BLaER1 (cell line): ENCODE results near the gene BAIAP2L1.

Experiments used
- H3K27ac ChIP-seq: shearing (Covaris generic); formaldehyde crosslinking; 2 replicates; pipeline ENCODE4 v1.8.1; 2022
- H3K27me3 ChIP-seq: shearing (Covaris generic); formaldehyde crosslinking; 2 replicates; pipeline ENCODE4 v1.8.1; 2022
- H3K36me3 ChIP-seq: shearing (Covaris generic); formaldehyde crosslinking; 2 replicates; pipeline ENCODE4 v1.8.1; 2022
- H3K4me1 ChIP-seq: shearing (Covaris generic); formaldehyde crosslinking; 2 replicates; pipeline ENCODE4 v1.8.1; 2022
- H3K4me2 ChIP-seq: shearing (Covaris generic); formaldehyde crosslinking; 2 replicates; pipeline ENCODE4 v1.8.1; 2022
- H3K4me3 ChIP-seq: shearing (Covaris generic); formaldehyde crosslinking; 2 replicates; pipeline ENCODE4 v1.8.1; 2022
- H3K9ac ChIP-seq: shearing (Covaris generic); formaldehyde crosslinking; 2 replicates; pipeline ENCODE4 v1.8.1; 2022
- H3K9me3 ChIP-seq: shearing (Covaris generic); formaldehyde crosslinking; 2 replicates; pipeline ENCODE4 v1.8.1; 2022
- H4K20me1 ChIP-seq: shearing (Covaris generic); formaldehyde crosslinking; 2 replicates; pipeline ENCODE4 v1.8.1; 2022
- Cebpa-rat ChIP-seq: shearing (Covaris generic); IDR thresholded peaks from 2 replicates; pipeline ENCODE4 v1.8.1; 2022

BAIAP2L1 gene

DNA sequence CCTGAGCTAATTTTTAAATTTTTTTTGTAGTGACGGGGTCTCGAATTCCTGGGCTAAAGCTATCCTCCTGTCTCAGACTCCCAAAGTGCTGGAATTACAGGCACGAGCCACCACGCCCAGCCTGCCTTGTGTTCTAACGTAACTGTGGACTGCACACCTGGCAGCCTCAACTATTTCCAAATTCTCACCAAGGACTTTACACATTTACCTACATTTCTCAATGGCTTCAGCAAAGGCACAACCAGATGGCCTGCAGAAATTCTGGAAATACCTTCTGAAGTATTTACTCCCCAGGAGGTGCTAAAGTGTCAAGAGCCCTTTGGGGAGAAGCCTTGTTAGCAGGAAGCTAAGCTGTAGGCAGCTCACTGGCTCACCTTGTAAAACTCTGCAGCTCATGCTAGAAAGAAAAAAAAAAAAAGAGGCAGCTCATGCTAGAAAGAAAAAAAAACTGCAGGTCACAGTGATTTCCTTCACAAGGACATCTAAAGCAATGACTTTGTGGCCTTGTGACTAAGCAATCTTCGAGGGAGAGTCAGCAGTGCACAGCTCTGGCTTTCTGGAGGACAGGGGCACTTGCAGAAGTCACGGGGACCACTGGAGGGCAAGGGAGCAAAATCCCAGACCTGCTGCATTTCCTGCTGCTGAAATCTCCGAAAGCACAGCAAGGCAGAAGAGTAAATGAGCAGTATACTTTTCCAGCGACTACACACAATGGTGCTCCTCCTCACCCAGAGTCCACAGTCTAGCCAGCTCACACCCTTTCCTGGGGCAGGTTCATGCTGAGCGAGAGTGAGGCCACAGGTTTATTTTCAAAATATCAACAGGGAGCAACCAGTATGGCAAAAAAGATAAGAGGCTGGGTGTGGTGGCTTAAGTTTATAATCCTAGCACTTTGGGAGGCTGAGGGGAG lies 40.4 kb downstream of the BAIAP2L1 start:
- TF ChIP-seq Cebpa-rat: no peak
- Histone ChIP-seq H3K36me3 (no peaks in the 10 kb centered on the region), H3K9me3 (no peaks in the 10 kb centered on the region), H3K4me3 (no peak overlapping the region), H3K27ac (no peak overlapping the region), H4K20me1 (no peaks in the 10 kb centered on the region), H3K4me2 (no peak overlapping the region), H3K4me1 (no peaks in the 10 kb centered on the region), H3K9ac (no peak overlapping the region), H3K27me3 (no peaks in the 10 kb centered on the region)

DNA sequence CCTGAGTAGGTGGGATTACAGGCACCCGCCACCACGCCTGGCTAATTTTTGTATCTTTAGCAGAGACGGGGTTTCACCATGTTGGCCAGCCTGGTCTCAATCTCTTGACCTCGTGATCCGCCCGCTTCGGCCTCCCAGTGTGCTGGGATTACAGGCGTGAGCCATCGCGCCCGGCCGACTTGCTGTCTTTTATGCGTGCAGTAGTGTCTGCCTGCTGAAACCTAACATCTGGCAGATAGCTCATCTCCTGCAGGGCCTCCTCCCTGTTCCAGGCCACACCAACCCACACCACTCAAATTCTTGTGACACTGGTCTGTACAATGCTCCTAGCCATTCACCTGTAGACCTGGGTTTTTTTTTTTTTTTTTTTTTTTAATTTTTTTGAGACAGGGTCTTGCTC lies 41.5 kb downstream of the BAIAP2L1 start:
- TF ChIP-seq Cebpa-rat: no peak
- no peaks in the 10 kb centered on the region for H3K9me3 ChIP-seq
- H3K4me1 ChIP-seq: peaks cover 5% of the 10 kb centered on the region
- H3K36me3 ChIP-seq: peaks cover 6% of the 10 kb centered on the region; the same call in 1 of the 2 replicates
- H3K4me2 ChIP-seq: no peak overlapping the region
- no peaks in the 10 kb centered on the region for H3K27me3 ChIP-seq
- H3K9ac ChIP-seq: no peak overlapping the region
- H4K20me1 ChIP-seq: no peaks in the 10 kb centered on the region
- H3K27ac ChIP-seq: no peak overlapping the region
- no peak overlapping the region for H3K4me3 ChIP-seq

DNA sequence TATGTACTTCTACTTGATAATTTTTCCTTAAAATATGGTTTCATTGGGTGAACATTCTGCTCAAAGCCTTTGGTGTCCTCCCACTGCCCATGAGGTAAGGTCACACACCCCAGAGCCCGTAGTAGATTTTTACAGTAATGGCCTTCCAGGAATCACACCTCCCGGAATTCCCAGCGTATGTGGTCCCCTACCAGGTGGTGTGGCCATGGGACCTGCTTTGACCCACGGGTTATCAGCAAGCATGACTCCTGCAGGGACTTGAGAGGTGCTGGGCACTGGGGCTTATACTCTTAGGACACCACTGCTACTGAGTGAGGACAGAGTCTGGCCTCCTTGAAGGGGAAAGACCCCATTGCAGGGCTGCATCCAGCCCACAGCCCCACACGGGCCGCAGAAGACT lies 42.2 kb downstream of the BAIAP2L1 start:
- no peak overlapping the region for H3K4me3 ChIP-seq
- peaks cover 10% of the 10 kb centered on the region for H3K4me1 ChIP-seq
- no peak overlapping the region for H3K9ac ChIP-seq
- TF ChIP-seq Cebpa-rat: no peak
- H3K27me3 ChIP-seq: no peaks in the 10 kb centered on the region
- H4K20me1 ChIP-seq: no peaks in the 10 kb centered on the region
- H3K9me3 ChIP-seq: no peaks in the 10 kb centered on the region
- H3K36me3 ChIP-seq: peaks cover 6% of the 10 kb centered on the region; the same call in 1 of the 2 replicates
- H3K27ac ChIP-seq: no peak overlapping the region
- no peak overlapping the region for H3K4me2 ChIP-seq

- Histone ChIP-seq H3K9ac (no peak overlapping the region), H3K4me1 (peaks cover 10% of the 10 kb centered on the region), H4K20me1 (no peaks in the 10 kb centered on the region), H3K4me2 (no peak overlapping the region), H3K36me3 (peaks cover 6% of the 10 kb centered on the region; the same call in 1 of the 2 replicates), H3K27me3 (no peaks in the 10 kb centered on the region), H3K9me3 (no peaks in the 10 kb centered on the region), H3K27ac (no peak overlapping the region), H3K4me3 (no peak overlapping the region)
- no peak for TF ChIP-seq Cebpa-rat
These were observed 43.1 kb downstream of the BAIAP2L1 start for GRCh38 chr7:98357751-98358161.

DNA sequence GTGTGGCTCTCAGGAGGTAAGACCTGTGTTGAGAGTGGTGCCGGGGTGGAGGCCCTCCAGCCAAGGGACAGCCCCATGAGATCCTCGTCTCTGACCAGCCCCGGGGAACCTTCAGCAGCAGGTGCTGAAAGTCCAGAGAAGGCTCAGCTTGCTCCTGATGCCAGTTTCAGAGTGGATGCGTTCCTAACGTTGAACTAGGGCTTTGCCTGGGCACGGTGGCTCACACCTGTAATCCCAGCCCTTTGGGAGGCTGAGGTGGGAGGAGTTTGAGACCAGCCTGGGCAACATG lies 45.7 kb downstream of the BAIAP2L1 start:
- Histone ChIP-seq H3K9ac (no peak overlapping the region), H3K4me3 (no peak overlapping the region), H4K20me1 (no peaks in the 10 kb centered on the region), H3K27me3 (no peaks in the 10 kb centered on the region), H3K4me2 (no peak overlapping the region), H3K4me1 (peaks cover 10% of the 10 kb centered on the region), H3K27ac (no peak overlapping the region), H3K9me3 (no peaks in the 10 kb centered on the region), H3K36me3 (peaks cover 6% of the 10 kb centered on the region; the same call in 1 of the 2 replicates)
- no peak for TF ChIP-seq Cebpa-rat

DNA sequence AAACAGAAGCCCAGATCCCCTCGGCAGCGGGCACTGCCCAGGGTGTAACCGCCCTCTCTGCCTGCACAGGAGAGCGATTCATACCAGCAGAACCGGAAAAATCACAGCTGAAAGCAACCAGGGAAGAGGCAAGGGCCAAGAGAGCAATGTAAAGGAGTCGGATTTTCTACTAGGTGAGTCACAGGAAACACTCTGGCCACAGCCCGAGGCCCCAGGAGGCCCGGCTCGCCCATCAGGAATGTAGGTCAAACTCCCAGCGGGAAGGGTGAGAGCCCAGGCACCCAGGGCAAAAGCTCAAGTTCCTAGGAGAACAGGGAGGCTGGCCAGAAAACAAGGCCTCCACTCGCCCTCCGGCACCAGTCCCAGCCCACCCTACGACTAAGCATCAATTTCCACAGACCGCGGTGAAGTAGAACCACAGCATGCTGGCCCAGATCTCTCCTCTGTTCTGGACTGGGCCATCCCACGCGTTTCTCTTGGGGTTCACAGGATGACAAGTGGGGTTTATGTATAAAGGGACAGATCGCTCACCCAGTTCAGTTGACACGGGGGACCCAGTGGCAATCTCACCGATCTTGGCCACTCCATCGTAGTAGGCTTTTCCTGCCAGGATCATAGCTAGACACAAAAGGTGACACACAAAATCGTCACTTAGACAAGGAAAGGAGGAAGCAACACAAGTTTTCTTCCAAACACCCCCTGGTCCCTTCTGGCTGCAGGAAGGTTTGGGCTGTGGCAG lies 46.2 kb downstream of the BAIAP2L1 start:
- no peaks in the 10 kb centered on the region for H3K27me3 ChIP-seq
- peak overlapping the region; percentile 19 for H3K4me2 ChIP-seq
- peaks cover 10% of the 10 kb centered on the region for H3K4me1 ChIP-seq
- H3K9me3 ChIP-seq: no peaks in the 10 kb centered on the region
- H3K27ac ChIP-seq: no peak overlapping the region
- no peaks in the 10 kb centered on the region for H4K20me1 ChIP-seq
- H3K4me3 ChIP-seq: no peak overlapping the region
- H3K9ac ChIP-seq: no peak overlapping the region
- no peak for TF ChIP-seq Cebpa-rat
- peaks cover 6% of the 10 kb centered on the region; the same call in 1 of the 2 replicates for H3K36me3 ChIP-seq

GRCh38 chr7:98354052-98354451 lies 46.8 kb downstream of the BAIAP2L1 start:
- peaks cover 10% of the 10 kb centered on the region for H3K4me1 ChIP-seq
- peak overlapping the region; percentile 19 for H3K4me2 ChIP-seq
- H3K27ac ChIP-seq: no peak overlapping the region
- H3K36me3 ChIP-seq: peaks cover 6% of the 10 kb centered on the region; the same call in 1 of the 2 replicates
- H3K27me3 ChIP-seq: no peaks in the 10 kb centered on the region
- no peaks in the 10 kb centered on the region for H4K20me1 ChIP-seq
- no peak overlapping the region for H3K4me3 ChIP-seq
- no peaks in the 10 kb centered on the region for H3K9me3 ChIP-seq
- no peak overlapping the region for H3K9ac ChIP-seq
- no peak for TF ChIP-seq Cebpa-rat

DNA sequence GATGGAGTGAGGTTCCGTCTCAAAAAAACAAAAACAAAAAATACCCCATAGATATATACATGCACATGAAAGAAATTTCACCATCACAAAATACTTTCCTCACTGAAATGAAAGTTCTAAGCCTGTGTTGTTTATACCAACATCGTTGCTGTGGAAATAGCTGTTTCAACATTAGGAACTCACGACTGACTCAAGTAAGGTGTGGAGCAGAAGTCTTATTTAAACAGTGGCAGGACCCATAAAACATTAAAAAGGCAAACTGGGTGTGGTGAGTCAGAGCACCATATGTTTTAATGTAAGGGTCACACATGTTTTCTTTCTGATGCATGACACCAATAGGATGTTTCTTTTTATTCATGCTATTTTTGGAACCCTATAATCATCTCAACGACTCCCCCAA lies 48.3 kb downstream of the BAIAP2L1 start:
- H4K20me1 ChIP-seq: no peaks in the 10 kb centered on the region
- no peak overlapping the region for H3K4me2 ChIP-seq
- H3K4me3 ChIP-seq: no peak overlapping the region
- H3K4me1 ChIP-seq: peaks cover 16% of the 10 kb centered on the region
- H3K36me3 ChIP-seq: peaks cover 6% of the 10 kb centered on the region; the same call in 1 of the 2 replicates
- H3K9ac ChIP-seq: no peak overlapping the region
- H3K9me3 ChIP-seq: no peaks in the 10 kb centered on the region
- no peaks in the 10 kb centered on the region for H3K27me3 ChIP-seq
- no peak overlapping the region for H3K27ac ChIP-seq
- no peak for TF ChIP-seq Cebpa-rat

GRCh38 chr7:98351136-98351535 lies 49.8 kb downstream of the BAIAP2L1 start:
- H3K27ac ChIP-seq: no peak overlapping the region
- H3K4me1 ChIP-seq: peaks cover 23% of the 10 kb centered on the region
- H3K36me3 ChIP-seq: peaks cover 6% of the 10 kb centered on the region; the same call in 1 of the 2 replicates
- no peaks in the 10 kb centered on the region for H3K27me3 ChIP-seq
- H3K9ac ChIP-seq: no peak overlapping the region
- no peak overlapping the region for H3K4me3 ChIP-seq
- H3K9me3 ChIP-seq: no peaks in the 10 kb centered on the region
- no peak overlapping the region for H3K4me2 ChIP-seq
- no peak for TF ChIP-seq Cebpa-rat
- no peaks in the 10 kb centered on the region for H4K20me1 ChIP-seq
